Left ventricle myocardium superior (tissue), 1 donor: ENCODE data around the gene FANCG. TPM values are rescaled to one million over a fixed set of nuclear protein-coding genes. Genes with fewer than 3 reads are reported as not detected.

ENCODE experiments used
- ATAC-seq: fragments of 200-7000 bp; cut with Tn5 transposase; one replicate; pipeline ENCODE4 v1.9.1; 2020; ENCODE audit warnings: mild to moderate bottlenecking, moderate library complexity
- DNase-seq: peaks from one replicate; pipeline ENCODE4 v3.0.0-alpha.2; 2020
- intact Hi-C: fragments of 100-400 bp; cut with micrococcal nuclease; formaldehyde crosslinking; loops from one replicate; pipeline ENCODE4 v1.11.0; 2022
- long read RNA-seq: library from polyadenylated mRNA; unstranded; transcript quantifications from one replicate; pipeline ENCODE4 v2.0.0, GENCODE V29; 2021
- total RNA-seq: library from RNA; stranded (reverse); fragmentation: NEBNext Ultra II Directional; extraction: Animal tissue kit (Norgen Biotek cat#: 25700); gene quantifications from one replicate; pipeline ENCODE4 v1.2.1, GENCODE V29; 2021
- donor health status: DM: no; HTN: yes; CAD: no; lungs with severe emphysema.

The FANCG gene
- total RNA-seq: 4.4 TPM
- long read RNA-seq, partial matches to known transcripts: 0 of 8 reads
- long read RNA-seq, other reads (novel, unspliced or antisense): 5 of 8 reads

DNA sequence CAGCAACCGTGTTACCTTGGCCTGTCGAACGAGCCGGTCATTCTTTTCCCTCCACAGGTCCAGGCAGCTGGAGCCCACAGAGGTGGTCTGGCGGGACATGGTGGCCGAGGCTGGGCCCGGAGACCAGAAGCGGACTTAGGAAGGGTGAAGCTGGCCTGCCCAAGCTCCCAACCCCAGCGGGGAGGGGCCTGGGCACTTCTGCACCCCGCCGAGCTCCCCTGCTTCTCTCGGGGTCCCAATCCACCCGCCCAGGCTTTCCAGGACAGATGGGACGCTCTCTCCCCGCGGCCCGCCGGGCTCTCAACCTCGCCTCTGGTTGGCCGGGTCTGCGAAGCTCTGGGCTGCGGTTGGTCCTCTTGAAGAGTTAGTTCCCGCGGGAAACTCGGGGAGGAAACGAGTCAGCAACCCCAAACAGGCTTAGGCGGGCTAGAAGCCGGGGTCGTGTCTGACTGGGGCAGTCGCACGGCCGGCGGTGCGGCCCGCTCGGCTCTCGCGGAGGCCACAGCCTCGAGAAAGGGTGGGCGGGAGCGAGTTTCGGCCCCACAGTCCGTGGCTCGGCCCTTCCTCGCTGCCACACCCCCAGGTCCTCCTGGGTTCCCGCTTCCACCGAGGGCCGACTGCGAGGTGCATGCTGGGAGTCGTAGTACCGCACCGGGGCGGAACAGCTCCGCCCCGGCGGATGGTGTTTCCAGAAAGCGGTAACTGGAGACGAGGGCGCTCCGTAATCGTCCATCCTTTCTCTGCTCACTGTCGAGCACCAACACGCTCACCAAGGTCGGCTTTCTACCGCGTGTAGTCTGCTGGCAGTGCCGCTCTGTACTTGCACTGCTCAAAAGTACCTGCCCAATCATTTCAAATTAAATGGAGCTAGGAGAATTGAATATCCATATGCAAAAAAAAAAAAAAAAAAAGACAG, at the start of gene FANCG:
FANCG (minus strand) TSS at position 517 of the 916 bp plus-strand sequence; CDS start at position 99, 418 bp downstream.
- DNase-seq (peak; percentile 94), ATAC-seq (peak; percentile 98)
- intact Hi-C loops: no loop called here

DNA sequence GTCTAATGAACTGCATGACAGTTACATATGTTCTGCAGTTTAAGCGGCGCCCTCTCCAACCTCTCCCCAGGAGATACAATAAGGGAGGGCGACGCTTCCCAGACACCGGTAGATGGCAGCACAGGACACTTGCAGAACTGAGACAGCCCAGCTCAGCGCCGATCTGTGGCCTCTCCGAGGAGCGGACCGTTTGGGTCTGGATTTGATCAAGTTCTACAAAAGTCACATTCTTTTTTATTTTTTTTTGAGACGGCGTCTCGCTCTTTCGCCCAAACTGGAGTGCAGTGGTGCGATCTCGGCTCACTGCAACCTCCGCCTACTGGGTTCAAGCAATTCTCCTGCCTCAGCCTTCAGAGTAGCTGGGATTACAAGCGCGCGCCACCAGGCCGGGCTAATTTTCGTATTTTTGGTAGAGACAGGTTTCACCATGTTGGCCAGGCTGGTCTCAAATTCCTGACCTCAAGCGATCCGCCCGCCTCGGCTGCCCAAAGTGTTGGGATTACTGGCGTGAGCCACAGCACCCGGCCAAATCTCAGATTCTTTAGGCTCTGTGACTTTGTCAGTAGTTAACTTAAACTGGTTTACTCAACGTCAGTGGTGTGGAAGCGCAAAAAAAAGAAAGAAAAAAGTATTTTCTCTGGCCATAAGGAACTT, 37.3 kb upstream of the FANCG start:
- intact Hi-C loops: loop anchor here (5.0 to 10.0 kb wide), 2 partner anchors 140 to 358 kb away; no protein-coding TSS in a partner anchor
- DNase-seq (peak; percentile 91), ATAC-seq (peak; percentile 79)

DNA sequence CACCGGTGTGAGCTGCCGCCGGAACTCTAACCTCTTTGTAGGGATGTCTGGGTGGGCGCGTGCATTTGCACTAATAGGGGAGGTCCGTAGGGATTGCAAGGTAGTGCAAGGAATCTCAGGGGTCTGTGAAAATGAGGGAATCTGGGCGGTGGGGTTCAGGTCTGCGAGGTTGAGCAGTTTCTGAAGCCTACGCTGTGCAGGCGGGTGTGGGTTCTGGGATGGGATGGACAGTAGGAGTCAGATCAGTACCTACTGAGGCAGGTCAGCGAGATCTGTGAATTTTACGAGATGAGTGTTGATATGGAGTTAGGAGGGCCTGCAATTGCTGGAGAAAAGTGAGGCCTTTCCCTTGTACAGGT, 36.8 kb upstream of the FANCG start:
- intact Hi-C loops: loop anchor here (5.0 to 10.0 kb wide), 2 partner anchors 141 to 358 kb away; no protein-coding TSS in a partner anchor
- ATAC-seq: peak; percentile 6
- no peak for DNase-seq

DNA sequence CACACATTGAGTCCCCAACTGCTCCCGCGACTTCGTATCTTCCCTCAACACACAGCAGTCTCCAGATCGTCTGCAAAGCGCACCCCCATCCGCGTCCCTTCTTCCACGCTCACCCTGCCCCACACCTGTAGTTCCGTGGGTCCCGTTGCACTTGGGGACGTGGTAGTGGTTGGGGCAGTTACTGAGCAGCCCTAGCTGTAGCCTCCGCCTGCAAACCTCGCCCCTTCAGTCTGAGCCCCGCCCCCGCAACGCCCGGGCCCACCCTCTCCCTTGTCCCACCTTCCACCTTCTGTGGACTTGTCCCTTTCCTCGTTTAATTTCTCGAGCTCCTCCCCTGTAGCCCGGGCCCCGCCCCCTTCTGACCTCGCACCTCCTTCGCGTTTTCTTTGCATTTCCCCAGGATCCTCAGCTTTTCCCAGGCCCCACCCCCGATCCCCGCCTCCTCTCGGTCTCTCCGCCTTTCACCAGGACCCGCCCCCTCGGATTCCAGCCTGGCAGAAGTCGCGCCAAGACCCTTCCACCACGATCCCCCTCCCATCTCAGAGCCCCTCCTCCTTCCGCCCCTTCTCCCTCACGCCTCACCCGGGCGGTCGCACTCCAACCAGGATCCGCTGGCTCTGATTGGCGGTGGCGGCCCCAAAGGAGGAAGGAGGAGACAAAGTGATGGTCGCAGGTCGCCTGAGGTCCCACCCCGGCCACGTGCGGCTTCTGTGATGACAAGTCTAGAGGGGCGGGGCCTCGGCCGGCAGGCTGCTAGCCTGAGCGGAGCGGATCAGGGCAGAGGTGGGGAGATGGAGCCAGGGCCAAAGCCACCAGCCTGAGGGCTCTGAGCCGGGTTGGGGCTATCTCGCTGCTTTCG, 36.2 kb upstream of the FANCG start, which contains the start of gene ATOSB:
ATOSB (minus strand) TSS at position 183 of the 859 bp plus-strand sequence. CDS start 7,588 bp downstream, outside the sequence.
- DNase-seq (peak; percentile 97), ATAC-seq (peak; percentile 67)
- intact Hi-C loops: loop anchor here (5.0 to 10.0 kb wide), 2 partner anchors 141 to 359 kb away; no protein-coding TSS in a partner anchor

DNA sequence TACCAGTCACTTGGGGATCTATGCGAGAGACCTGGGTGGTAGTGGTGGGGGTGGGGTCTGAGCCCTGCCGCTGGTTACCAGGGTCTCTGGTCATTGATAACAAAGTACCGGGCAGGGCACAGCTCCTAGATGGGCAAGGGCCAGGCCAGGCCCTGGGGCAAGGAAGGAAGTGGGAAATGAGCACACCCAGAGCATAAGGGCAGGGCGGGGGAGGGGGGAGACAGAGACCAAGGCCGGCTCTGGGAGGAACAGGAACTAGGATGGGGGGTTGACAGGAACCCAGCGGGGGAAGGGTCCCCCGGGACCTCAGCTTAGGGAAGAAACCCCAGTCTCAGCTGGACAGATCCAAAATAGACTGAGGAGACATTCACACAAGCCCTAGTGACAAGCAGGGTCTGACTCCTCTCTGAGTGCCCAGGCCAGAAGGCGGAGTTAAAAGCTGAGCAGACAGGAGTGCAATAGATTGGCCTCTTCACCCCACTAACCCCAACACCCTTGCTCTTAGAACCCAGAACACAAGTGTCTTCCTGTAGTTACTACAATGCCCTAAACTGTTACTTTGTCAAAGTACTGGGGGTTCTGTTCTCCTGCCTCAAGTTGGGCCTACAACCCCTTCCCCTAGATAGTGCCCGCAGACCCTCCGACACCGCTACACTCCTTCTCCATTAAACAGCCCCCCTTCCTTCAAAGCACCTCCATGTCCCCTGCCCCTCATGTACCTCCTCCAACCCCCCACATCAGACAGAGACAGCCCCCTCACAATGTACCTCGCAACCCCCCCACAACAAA, 35.3 kb upstream of the FANCG start:
- intact Hi-C loops: loop anchor here (5.0 to 10.0 kb wide), 2 partner anchors 142 to 360 kb away; no protein-coding TSS in a partner anchor
- ATAC-seq (peak; percentile 2), DNase-seq (peak; percentile 79)

DNA sequence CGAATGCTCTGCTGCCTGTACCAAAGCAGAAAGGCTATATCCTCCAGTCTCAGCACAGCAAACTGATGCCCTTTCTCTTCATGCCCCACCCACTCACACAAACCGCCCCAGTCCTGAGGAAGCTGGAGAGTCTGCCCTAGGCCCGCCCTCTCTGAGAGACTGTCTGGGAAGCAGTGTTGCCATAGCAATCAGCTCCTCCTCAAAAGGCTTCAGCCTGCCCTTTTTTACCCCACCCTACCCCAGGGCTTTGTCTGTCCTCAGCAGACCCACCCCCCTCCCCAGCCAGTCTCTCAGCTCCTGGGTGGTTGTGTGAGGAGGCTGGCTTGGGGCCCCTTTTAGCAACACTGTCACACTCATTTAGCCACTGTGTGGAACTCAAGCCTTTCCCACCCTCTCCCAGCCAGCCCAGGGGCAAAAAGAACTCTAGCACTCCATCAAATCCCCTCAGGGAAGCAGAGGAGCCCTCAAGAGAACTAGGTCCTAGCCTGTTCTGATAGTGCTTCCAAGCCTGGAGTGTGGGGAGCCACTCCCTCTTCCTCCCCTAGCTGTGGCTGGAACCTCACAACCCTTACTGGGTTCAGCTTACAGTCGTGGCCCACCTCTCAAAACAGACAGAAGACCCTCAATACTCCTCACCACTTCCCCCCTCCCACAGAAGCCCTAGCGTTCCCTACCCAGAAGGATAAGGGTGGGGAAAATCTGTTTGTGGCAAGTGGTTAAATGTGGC, 34.5 kb upstream of the FANCG start:
- intact Hi-C loops: loop anchor here (10.0 kb wide), 1 partner anchor 361 kb away; no protein-coding TSS in a partner anchor
- DNase-seq (peak; percentile 86), ATAC-seq (peak; percentile 18)

DNA sequence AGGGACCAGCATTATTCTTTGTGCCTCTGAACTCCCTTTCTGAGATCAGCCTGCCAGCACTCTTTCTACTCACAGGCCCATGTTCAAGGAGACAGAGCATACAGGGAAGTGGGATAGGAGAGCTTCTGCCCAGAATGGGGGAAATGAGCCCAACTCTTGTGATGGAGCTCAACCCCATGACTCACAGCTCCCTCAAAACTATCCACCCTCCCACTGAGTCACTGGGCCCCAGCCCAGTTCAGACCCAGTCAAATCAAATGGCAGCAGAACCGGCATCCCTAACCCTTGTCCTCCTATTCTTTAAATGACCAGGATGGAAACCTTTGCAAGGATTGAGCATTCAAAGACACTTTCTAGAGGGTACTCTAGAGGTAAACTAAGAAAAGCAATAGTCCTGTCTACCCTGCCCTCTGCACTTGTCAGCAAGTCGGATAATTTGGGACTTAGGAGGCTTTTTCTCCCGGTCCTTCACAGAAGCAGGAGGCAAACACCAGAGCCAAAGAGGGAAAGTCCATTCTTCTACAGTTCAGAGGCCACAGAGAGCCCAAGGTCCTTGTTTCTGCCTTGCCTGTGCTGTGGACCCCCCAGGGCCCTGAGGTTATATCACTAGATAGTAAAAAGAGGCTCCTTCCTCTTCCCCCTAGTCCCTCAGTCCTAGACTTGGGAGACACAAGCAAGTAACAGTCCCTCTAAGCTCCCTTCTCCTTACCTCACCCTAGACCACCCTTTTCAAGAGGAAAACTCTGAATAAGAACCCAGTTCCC, 32.7 kb upstream of the FANCG start:
- intact Hi-C loops: loop anchor here (10.0 kb wide), 1 partner anchor 362 kb away; no protein-coding TSS in a partner anchor
- ATAC-seq (no peak), DNase-seq (no peak)

DNA sequence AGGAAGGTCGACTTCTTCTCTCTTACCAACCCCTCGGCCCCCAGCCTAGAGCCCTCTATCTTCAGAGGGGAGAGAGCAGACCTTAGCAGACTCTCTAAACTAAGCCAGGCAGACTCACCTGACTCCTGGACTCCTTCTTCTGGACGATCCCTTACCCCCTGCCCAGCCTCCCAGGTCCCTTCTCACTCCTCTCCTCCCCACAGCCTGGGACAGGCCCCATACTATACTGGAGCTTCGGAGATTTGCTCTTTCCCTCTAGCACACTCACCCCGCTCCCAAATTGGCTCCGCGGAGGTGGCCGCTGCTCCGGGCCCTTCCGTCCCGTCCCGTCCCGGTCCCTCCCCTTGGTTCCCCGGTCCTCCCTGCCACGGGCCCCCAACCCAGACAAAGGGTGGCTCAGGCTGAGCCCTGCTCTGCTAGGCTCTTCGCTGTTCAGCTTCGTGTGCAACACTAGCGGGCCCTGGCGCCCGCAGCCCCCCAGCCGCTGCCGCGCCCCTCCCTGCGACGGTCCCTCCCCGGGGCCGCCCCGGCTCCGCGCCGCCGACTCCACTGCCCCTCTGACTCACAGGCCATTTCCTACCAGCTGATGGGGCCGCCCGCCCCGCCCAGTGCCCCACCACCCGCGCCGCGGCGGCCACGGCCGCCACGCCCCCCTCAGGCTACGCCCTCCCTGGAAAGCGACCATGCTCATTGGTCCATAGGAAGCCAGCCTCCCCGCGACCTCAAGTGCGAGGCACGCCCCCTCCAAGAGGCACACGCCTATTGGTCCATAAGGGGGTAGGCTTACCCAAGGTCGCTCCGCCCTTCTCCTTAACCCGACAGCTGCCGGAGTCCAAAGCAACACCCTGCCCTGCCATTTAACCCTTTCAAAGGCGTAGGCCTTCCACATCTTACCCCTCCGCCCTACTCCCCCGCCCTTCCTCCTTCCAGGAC, 31.5 kb upstream of the FANCG start:
- intact Hi-C loops: loop anchor here (10.0 kb wide), 1 partner anchor 364 kb away; no protein-coding TSS in a partner anchor
- DNase-seq (peak; percentile 99), ATAC-seq (peak; percentile 73)

DNA sequence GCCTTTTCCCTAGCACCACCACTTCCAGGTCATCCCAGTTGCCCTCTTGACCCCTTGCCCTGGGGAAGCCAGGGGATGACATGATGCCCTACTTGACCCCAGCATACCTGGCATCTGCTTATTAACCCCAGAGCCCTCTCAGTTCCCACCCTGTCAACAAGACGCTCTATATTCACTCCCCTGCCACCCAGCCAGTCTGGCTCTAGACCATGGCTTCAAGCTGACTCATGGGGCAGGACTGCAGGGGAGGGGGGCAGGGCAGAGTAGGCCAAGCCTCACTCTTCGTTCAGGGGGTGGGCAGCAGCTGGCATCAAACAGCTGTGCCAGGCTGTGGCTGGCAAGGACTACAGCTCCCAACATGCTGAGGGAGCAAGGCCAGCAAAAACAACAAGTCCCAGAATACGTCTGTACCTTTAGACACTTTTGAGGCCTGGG, 30.6 kb upstream of the FANCG start:
- DNase-seq (no peak), ATAC-seq (no peak)
- intact Hi-C loops: loop anchor here (10.0 kb wide), 1 partner anchor 364 kb away; no protein-coding TSS in a partner anchor

DNA sequence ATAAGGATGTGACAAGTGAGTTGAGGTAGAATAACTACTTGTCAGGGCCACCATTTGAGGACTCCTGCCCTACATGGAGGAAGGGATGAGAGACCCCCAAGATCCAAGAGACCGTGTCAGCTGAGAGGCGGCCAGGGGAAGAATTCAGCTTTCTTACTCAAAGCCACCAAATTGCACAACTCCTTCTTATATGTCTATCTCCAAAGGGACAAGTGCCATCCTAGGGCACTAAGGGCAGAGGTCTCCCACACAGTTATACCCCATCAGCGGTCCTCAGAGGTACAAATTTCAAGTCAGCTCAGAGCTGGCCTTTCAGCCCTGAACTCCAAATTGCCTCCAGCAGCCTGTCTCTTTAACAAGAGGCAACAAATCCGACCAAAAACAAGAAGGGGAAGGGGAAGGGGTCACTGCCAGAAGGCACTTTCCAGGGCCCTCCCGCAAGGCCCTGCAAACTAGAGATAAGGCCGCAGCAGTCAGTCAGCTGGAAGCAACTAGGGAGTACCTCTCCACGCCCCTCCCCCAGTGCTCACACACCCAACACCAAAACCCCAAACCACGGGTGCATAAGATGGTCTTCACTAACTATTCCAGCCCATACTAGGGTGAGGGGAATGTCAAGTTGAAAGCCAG, 29.3 kb upstream of the FANCG start:
- no peak for DNase-seq
- intact Hi-C loops: no loop called here
- ATAC-seq: no peak

DNA sequence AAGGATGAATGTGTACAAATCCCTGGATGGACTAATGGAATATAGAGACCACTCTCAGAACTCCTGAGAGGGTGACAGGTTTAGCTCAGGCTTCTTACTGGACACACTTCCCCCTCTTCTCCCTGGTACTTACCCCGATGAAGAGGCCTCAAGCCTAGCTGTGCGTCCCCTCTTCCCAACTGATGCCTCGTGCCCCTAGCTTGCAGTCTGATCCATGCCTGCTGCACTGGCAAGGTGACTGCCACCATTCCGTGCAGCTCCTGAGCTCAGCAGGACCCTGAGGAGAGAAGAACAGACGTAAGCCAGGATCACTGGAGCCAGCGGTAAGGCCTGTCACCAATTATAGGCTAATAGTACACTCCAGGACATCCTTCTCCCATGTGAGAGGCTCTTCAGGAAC, 28.7 kb upstream of the FANCG start:
- ATAC-seq: no peak
- intact Hi-C loops: no loop called here
- DNase-seq: no peak

DNA sequence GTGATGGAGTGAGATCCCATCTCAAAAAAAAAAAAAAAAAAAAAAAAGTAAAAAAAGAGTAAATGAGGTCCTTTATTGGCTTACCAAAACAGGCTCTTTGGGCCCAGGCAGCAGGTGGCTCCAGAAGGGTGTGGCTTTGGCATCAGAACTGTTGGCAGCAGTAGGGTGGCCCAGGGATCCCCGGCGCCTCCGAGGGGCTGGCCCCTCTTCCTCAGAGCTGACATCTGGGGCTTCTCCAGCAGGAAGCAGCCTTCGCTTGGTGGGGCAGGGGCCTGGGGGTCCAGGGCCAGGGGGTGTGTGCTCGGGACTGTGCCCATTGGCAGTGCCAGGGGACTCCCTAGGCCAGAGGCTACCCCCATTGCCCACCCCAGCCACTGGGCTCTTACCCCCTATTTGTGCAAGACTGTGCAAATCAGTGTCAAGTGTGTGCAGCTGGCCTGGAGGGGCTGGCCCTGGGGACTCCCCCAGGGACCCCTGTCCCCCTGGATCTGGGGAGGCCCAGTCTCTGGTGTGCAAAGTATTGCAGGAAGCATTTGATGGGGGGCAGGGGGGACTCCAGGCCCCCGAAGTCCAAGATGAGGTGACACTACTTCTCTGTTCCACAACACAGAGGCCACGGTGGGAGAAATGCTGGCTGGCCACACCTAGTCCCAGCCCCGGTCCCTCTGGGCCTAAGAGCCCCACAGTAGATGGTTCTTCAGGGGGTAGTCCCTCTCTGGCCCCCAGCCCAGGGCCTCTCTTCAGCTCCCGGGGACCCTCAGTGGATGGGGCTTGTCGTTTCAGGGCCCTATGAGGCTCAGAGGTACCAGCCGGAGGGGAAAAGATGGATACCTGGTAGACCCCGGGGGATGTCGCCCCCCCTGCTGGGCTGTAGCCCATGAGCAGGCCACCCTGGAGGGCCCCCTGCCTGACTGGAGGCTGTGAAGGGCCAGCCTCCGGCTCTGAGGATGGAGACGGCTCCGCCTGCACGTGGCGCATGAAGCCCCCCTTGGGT, 27.9 kb upstream of the FANCG start:
- DNase-seq (no peak), ATAC-seq (no peak)
- intact Hi-C loops: no loop called here

DNA sequence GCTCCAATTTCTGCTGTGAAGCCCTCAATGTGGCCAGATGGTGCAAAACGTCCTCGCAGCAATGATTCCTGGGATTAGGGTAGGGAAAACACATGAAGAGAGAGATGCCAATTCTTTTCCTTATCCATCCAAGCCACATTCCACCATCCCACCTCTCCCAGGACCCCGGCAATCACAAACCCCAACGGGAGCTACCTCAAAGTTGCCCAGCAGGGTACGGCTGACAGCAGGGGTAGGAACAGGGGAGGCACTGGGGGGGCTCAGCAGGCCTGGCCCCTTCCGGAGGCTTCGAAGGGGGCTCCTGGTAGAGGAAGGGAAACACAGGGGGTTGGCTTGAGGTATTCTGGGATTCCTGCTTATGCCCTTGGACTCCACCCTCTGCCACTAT, 26.6 kb upstream of the FANCG start:
- DNase-seq (no peak), ATAC-seq (no peak)
- intact Hi-C loops: no loop called here
